GM12872 (cell line): ENCODE measurements around the gene PLEKHM2.

Experiments used
- TF ChIP-seq, protein P1 (sequence below): IDR thresholded peaks from 3 replicates; pipeline ENCODE4 v1.5.1; 2011; ENCODE audit warnings: low read depth, mild to moderate bottlenecking, low read length, moderate library complexity; ENCODE audit not compliant: insufficient read depth

PLEKHM2 gene

DNA sequence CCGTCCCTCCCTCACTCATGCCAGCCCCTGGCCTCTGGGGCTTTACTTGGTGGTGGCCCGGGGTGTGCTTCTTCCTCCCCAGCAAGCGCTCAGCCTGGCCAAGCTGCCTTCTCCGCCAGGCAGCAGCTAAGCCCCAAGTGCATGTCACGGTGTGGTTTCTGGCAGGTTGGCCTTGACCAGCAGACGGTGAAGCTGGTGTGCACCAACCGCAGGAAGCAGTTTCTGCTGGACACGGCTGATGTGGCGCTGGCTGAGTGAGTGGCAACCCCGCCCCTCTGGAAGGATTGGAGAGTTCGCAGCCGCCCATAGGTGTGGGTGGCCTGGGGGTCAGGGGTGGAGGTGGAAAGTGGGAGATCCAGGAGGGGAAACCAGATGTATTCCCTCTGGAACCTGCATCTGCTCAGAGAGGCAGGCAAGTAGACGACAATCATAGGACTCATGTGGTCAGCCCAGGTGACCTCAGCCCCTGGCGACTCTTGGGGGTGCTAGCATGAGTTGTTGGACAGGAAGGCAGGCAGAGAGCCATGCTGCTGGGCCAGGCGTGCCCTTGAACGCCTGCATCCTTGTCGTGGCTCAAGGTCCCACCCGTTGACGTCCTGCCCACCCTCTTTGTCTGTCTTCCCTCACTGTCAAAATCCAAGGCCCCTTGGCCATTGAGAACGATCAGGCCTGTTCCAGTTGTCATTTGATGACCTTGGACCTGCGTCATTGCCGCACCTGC, 45.0 kb downstream of the PLEKHM2 start:
- TF ChIP-seq, protein P1, sequence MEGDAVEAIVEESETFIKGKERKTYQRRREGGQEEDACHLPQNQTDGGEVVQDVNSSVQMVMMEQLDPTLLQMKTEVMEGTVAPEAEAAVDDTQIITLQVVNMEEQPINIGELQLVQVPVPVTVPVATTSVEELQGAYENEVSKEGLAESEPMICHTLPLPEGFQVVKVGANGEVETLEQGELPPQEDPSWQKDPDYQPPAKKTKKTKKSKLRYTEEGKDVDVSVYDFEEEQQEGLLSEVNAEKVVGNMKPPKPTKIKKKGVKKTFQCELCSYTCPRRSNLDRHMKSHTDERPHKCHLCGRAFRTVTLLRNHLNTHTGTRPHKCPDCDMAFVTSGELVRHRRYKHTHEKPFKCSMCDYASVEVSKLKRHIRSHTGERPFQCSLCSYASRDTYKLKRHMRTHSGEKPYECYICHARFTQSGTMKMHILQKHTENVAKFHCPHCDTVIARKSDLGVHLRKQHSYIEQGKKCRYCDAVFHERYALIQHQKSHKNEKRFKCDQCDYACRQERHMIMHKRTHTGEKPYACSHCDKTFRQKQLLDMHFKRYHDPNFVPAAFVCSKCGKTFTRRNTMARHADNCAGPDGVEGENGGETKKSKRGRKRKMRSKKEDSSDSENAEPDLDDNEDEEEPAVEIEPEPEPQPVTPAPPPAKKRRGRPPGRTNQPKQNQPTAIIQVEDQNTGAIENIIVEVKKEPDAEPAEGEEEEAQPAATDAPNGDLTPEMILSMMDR: no peak

DNA sequence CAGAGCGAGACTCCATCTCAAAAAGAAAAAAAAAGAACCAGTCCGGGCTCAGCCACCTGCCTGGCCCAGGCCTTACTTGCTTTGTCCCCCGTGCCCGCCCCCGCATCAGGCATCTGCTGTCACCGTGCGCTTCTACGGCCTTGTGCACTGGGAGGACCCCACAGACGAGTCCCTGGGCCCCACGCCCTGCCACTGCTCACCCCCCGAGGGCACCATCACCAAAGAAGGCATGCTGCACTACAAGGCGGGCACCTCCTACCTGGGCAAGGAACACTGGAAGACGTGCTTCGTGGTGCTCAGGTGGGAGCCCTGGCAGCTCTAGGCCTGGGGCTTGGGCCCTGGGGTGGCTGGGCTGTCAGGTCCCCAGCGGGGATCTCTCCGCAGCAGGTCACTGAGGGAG, 46.3 kb downstream of the PLEKHM2 start:
- TF ChIP-seq, protein P1: no peak

DNA sequence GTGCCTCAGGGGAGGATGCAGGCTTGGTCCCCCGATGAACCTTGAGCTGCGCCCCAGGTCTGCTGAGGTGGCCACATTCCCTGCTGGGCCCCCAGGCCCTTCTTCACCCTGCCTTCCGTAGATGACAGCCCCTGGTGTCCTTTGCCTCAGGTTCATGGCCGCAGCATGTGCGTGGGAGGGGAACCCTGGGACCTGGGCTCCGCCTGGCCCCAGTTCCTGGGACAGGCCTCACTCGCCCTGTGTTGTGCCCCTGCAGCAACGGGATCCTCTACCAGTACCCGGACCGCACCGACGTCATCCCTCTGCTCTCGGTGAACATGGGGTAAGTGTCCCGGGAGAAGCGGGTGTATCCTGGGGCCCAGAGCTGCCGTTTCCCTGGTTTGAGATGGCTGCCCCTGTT, 46.8 kb downstream of the PLEKHM2 start:
- TF ChIP-seq, protein P1: no peak

DNA sequence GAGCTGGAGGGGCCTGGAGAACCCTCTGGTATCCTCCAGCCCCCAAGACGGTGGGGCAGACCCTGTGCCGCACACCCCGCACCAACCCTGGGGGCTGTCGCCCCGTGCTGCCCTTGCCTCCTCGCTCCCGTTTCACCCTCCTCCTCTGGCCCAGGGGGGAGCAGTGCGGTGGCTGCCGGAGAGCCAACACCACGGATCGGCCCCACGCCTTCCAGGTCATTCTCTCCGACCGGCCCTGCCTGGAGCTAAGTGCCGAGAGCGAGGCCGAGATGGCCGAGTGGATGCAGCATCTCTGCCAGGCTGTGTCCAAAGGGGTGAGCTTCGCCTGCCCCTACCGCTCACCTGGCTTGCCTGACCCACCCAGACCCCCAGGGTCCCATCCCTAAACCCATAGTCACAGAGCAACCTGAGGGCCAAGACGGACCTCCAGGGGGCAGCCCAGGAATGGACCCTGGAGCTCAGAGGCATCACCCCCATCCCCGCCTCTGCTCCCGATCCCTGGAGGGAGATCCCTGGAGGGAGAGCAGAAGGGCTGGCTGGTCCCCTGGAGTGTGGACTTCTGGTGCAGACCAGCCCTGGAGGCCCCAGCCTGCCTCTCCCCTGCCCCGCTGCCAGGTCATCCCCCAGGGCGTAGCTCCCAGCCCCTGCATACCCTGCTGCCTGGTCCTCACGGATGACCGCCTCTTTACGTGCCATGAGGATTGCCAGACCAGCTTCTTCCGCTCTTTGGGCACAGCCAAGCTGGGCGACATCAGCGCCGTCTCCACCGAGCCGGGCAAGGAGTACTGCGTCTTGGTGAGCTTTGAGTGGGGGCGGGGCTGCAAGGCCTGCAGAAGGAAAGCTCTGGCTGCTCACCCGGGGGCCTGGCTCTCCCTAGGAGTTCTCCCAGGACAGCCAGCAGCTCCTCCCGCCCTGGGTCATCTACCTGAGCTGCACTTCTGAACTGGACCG, 47.9 kb downstream of the PLEKHM2 start:
- TF ChIP-seq, protein P1: no peak

DNA sequence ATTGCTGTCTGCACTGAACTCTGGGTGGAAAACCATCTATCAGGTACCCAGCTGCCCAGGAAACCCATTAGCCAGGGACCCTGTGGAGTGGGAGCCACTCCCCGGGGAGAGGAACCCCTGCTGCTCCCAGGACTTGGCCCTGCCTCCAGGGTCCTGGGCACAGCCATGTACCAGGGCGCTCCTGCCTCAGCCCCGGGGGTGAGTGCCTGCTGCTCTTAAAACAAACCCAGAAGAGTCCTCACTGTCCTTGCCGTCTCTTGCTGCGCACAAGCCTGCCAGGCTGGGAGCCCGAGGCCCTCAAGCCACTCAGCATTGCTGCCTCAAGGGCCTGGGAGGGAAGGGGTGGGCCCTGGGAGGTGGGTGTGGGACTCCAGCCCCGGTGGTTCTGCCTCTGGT, 48.6 kb downstream of the PLEKHM2 start:
- TF ChIP-seq, protein P1: no peak

DNA sequence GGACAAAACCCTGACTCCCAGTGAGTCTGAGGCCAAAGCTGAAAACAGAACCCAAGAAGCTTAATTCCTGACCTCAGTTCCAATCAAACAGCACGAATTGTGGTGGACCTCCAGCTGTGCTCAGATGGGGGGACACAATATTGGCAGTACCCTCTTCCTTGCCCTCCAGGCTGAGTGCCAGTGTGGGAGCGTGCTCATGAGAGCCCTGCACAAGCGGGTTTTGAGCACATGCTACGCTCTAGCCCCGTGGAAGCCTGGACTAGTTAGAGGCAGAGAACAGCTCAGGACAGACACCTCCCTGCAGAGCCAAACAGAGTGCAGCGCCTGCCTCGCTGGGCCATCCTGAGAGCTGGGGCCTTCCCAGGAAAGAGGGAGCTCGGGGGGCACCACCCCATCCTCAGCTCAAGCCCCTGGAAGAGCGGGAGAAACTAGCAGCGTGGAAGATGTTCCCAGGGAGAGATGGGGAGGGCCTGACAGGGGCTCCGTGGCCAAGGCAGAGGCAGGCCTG, 49.2 kb downstream of the PLEKHM2 start:
- TF ChIP-seq, protein P1: no peak

DNA sequence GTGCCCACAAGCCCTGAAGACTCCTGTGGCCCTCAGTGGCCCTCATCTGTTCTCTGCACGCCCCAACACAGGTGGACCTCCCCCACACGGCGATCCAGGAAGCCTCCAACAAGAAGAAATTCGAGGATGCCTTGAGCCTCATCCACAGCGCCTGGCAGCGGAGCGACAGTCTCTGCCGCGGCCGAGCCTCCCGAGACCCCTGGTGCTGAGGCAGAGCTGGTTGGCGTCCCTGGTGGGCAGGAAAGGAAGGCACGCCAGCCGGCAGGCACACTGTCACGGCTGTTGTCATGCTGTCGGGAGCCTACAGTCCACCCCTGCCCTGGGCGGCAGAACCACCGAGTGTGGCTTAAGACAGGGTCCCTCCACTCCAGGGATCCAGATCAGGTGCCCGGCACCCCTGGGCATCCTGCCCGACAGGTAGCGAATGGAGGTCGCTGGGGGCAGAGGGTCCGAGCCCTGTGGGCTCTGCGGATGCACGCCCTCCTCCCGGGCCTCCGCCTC, 49.7 kb downstream of the PLEKHM2 start:
- TF ChIP-seq, protein P1: no peak
